H1 (cell line): ENCODE results near the gene FGF19. TPM values are rescaled to one million over a fixed set of nuclear protein-coding genes. Genes with fewer than 3 reads are reported as not detected.

Experiments used
- CTCF ChIA-PET: fragments of 300-600 bp; sonication (Branson Sonifier 250); formaldehyde crosslinking; loops from one replicate; lab custom pipeline; 2021; ENCODE audit not compliant: partially characterized antibody; lab: Charles Lee
- POLR2A ChIA-PET: fragments of 300-600 bp; sonication (Branson Sonifier 250); formaldehyde crosslinking; loops from one replicate; lab custom pipeline; 2021; ENCODE audit warnings: inconsistent platforms; ENCODE audit not compliant: partially characterized antibody; lab: Charles Lee
- DNase-seq, 2 experiments: peaks; one replicate each; pipeline versions ENCODE4 v3.0.0 to v3.0.0-alpha.2; 2010 to 2022; ENCODE audit warnings: low spot score in 2 of 2, low read depth in 1 of 2, mixed read lengths in 1 of 2
- FAIRE-seq: peaks from 2 replicates; lab custom pipeline; 2011; peaks lifted over from hg19 to GRCh38; lab: Jason Lieb, UNC
- H2AFZ ChIP-seq: 2 replicates; pipeline ENCODE4 v1.8.1; 2012; ENCODE audit warnings: low read length, inconsistent platforms
- H2AK5ac ChIP-seq: 2 replicates; pipeline ENCODE4 v1.6.1; 2013; ENCODE audit warnings: low read depth, low read length
- H2BK120ac ChIP-seq: replicated peaks from 2 replicates; pipeline ENCODE3; 2013; ENCODE audit warnings: low read depth, low read length, inconsistent platforms
- H2BK12ac ChIP-seq: 2 replicates; pipeline ENCODE4 v1.6.1; 2013; ENCODE audit warnings: low read depth, low read length
- H2BK15ac ChIP-seq: 2 replicates; pipeline ENCODE4 v1.6.1; 2013; ENCODE audit warnings: low read length
- H2BK20ac ChIP-seq: 2 replicates; pipeline ENCODE4 v1.6.1; 2013; ENCODE audit warnings: low read length
- H2BK5ac ChIP-seq: 2 replicates; pipeline ENCODE4 v1.6.1; 2013; ENCODE audit warnings: low read depth, low read length
- H3K14ac ChIP-seq: 2 replicates; pipeline ENCODE4 v1.6.1; 2013; ENCODE audit warnings: inconsistent platforms; ENCODE audit not compliant: insufficient read length
- H3K18ac ChIP-seq: 2 replicates; pipeline ENCODE4 v1.6.1; 2013; ENCODE audit warnings: low read length; ENCODE audit errors: extremely low read depth
- H3K23ac ChIP-seq: 2 replicates; pipeline ENCODE4 v1.6.1; 2013; ENCODE audit warnings: inconsistent platforms; ENCODE audit not compliant: insufficient read length
- H3K23me2 ChIP-seq: 2 replicates; pipeline ENCODE4 v1.6.1; 2013; ENCODE audit warnings: low read depth, low read length
- H3K27ac ChIP-seq: 2 replicates; pipeline ENCODE4 v1.6.1; 2011; ENCODE audit warnings: low read depth, low read length, inconsistent platforms
- H3K27me3 ChIP-seq, 4 experiments: replicated peaks in 1 of 4; 1 replicate in 1 of 4; 2 replicates in 3 of 4; pipeline versions ENCODE4 v1.6.1 to v1.8.1; 2011 to 2013; ENCODE audit warnings: low read length in 3 of 4, mild to moderate bottlenecking in 3 of 4, inconsistent platforms in 2 of 4, mixed read lengths in 2 of 4, moderate library complexity in 1 of 4; ENCODE audit not compliant: control insufficient read depth in 3 of 4, insufficient read depth in 3 of 4; ENCODE audit errors: extremely low read depth in 1 of 4
- H3K36me3 ChIP-seq, 4 experiments: 2 replicates each; pipeline versions ENCODE4 v1.6.1 to v1.8.1; 2011 to 2013; ENCODE audit warnings: mild to moderate bottlenecking in 4 of 4, low read length in 3 of 4, moderate library complexity in 2 of 4, control low read depth in 1 of 4, inconsistent platforms in 1 of 4; ENCODE audit not compliant: insufficient read depth in 4 of 4, control insufficient read depth in 2 of 4
- H3K4ac ChIP-seq: replicated peaks from 2 replicates; pipeline ENCODE3; 2013; ENCODE audit warnings: low read length, low read depth, mixed read lengths, inconsistent platforms; ENCODE audit not compliant: insufficient read length
- H3K4me1 ChIP-seq, 4 experiments: replicated peaks in 1 of 4; 1 replicate in 1 of 4; 2 replicates in 3 of 4; pipeline versions ENCODE4 v1.6.1 to v1.8.1; 2011 to 2013; ENCODE audit warnings: low read length in 3 of 4, inconsistent platforms in 2 of 4, mixed read lengths in 1 of 4; ENCODE audit not compliant: insufficient read depth in 4 of 4, control insufficient read depth in 3 of 4
- H3K4me2 ChIP-seq, 2 experiments: 2 replicates each; pipeline versions ENCODE4 v1.6.1 to v1.8.1; 2011 to 2013; ENCODE audit warnings: low read depth in 2 of 2, low read length in 2 of 2, control low read depth in 1 of 2, inconsistent platforms in 1 of 2, mild to moderate bottlenecking in 1 of 2; ENCODE audit not compliant: insufficient read depth in 1 of 2
- H3K4me3 ChIP-seq, 4 experiments: fragments of 200-600, 300-600 bp in 1 of 4; sonication (generic), shearing (Covaris generic), sonication (Bioruptor Twin) in 1 of 4; 2 replicates each; pipeline versions ENCODE4 v1.5.1 to v1.8.1; 2011 to 2016; ENCODE audit warnings: low read length in 4 of 4, low read depth in 3 of 4, control low read depth in 2 of 4, inconsistent platforms in 2 of 4, mild to moderate bottlenecking in 2 of 4, mixed read lengths in 1 of 4, moderate library complexity in 1 of 4; ENCODE audit not compliant: insufficient read depth in 2 of 4; ENCODE audit errors: extremely low read depth in 1 of 4
- H3K56ac ChIP-seq: replicated peaks from 2 replicates; pipeline ENCODE3; 2013; ENCODE audit warnings: low read depth, mild to moderate bottlenecking, mixed read lengths, low read length, inconsistent platforms; ENCODE audit not compliant: insufficient read length
- H3K79me1 ChIP-seq: 2 replicates; pipeline ENCODE4 v1.6.1; 2013; ENCODE audit warnings: low read depth, low read length, control low read depth
- H3K79me2 ChIP-seq, 2 experiments: 2 replicates each; pipeline versions ENCODE4 v1.6.1 to v1.8.1; 2012 to 2013; ENCODE audit warnings: low read length in 2 of 2, mild to moderate bottlenecking in 2 of 2, inconsistent platforms in 1 of 2; ENCODE audit not compliant: insufficient read depth in 2 of 2, control insufficient read depth in 1 of 2
- H3K9ac ChIP-seq, 4 experiments: replicated peaks in 1 of 4; 1 replicate in 1 of 4; 2 replicates in 3 of 4; pipeline versions ENCODE4 v1.6.1 to v1.8.1; 2011 to 2013; ENCODE audit warnings: low read depth in 3 of 4, low read length in 3 of 4, control low read depth in 2 of 4, mild to moderate bottlenecking in 2 of 4, moderate library complexity in 2 of 4, inconsistent platforms in 1 of 4; ENCODE audit errors: extremely low read depth in 1 of 4
- H3K9me3 ChIP-seq, 2 experiments: 2 replicates each; pipeline versions ENCODE4 v1.6.1 to v1.8.1; 2012 to 2013; ENCODE audit warnings: mild to moderate bottlenecking in 2 of 2, moderate library complexity in 2 of 2, control low read depth in 1 of 2, inconsistent platforms in 1 of 2, low read depth in 1 of 2, low read length in 1 of 2, mixed read lengths in 1 of 2; ENCODE audit not compliant: insufficient read depth in 2 of 2
- H4K20me1 ChIP-seq, 2 experiments: replicated peaks in 1 of 2; 2 replicates each; pipeline versions ENCODE3 to v1.8.1; 2011 to 2013; ENCODE audit warnings: inconsistent platforms in 2 of 2, low read length in 2 of 2, mild to moderate bottlenecking in 1 of 2; ENCODE audit not compliant: insufficient read depth in 2 of 2, control insufficient read depth in 1 of 2
- H4K5ac ChIP-seq: 2 replicates; pipeline ENCODE4 v1.6.1; 2013; ENCODE audit warnings: low read length, low read depth, mixed read lengths, inconsistent platforms; ENCODE audit not compliant: insufficient read length
- H4K8ac ChIP-seq: 2 replicates; pipeline ENCODE4 v1.8.0; 2013; ENCODE audit warnings: mild to moderate bottlenecking, moderate library complexity, low read length, inconsistent platforms; ENCODE audit not compliant: insufficient read depth; ENCODE audit errors: extremely low read depth
- H4K91ac ChIP-seq: replicated peaks from 2 replicates; pipeline ENCODE3; 2013; ENCODE audit warnings: low read length, mixed read lengths, inconsistent platforms; ENCODE audit not compliant: insufficient read length
- KDM1A ChIP-seq: fragments of 200-600, 300-600 bp; sonication (generic); IDR thresholded peaks from 2 replicates; pipeline ENCODE4 v1.7.1; 2016; ENCODE audit warnings: mild to moderate bottlenecking, low read length, borderline replicate concordance
- RNF2 ChIP-seq: fragments of 200-900, 300-1000 bp; sonication (generic); IDR thresholded peaks from 2 replicates; pipeline ENCODE4 v1.7.1; 2016; ENCODE audit warnings: borderline replicate concordance, low read depth, mild to moderate bottlenecking, antibody characterized with exemption, low read length; ENCODE audit not compliant: poor library complexity, severe bottlenecking; ENCODE audit errors: missing control alignments
- WGBS, 2 experiments: shearing (Covaris generic) in 1 of 2; methylation state at CpG; one replicate each; pipeline versions ENCODE4 v1.1.6 to v1.1.7; 2013 to 2015; ENCODE audit warnings: low lambda C conversion rate in 2 of 2, mixed read lengths in 2 of 2, inconsistent platforms in 1 of 2, low coverage in 1 of 2, missing lambda C conversion rate in 1 of 2; ENCODE audit not compliant: insufficient replicate concordance in 2 of 2, insufficient coverage in 1 of 2, insufficient read length in 1 of 2; ENCODE audit errors: extremely low coverage in 1 of 2, missing lambda C conversion rate in 1 of 2; 5-methylcytosine and 5-hydroxymethylcytosine counted together
- polyA plus RNA-seq, 7 experiments: library from polyadenylated mRNA; depleted of rRNA in 3 of 7; stranded (reverse) in 5 of 7; unstranded in 2 of 7; fragments of >200 nt in 5 of 7; fragments of 200-250 nt in 2 of 7; gene quantifications; 1 replicate in 5 of 7; 2 replicates in 1 of 7; 4 replicates in 1 of 7; pipeline versions ENCODE4 v1.2.1 to v1.2.3, GENCODE V29; 2011 to 2013; ENCODE audit warnings: missing spikeins in 2 of 7, mixed read lengths in 2 of 7
- total RNA-seq: library from RNA; stranded (reverse); fragmentation: NEBNext Ultra II Directional; extraction: Animal tissue kit (Norgen Biotek cat#: 25700); gene quantifications from 2 replicates; pipeline ENCODE4 v1.2.1, GENCODE V29; 2021

FGF19 gene
- total and polyA plus RNA-seq, 2 of the 8 experiments (the other 6 are each of a cell fraction or from before 2014, with no cell fraction given): 9.6 to 14.8 TPM

GRCh38 chr11:69750875-69751597 is 47.2 kb upstream of the FGF19 start:
- peak overlapping the region; percentile 97; the same call in 1 of the 2 replicates for H2BK20ac ChIP-seq
- H3K79me1 ChIP-seq: no peaks in the 10 kb centered on the region
- no peaks in the 10 kb centered on the region for H3K27me3 ChIP-seq
- no peak overlapping the region; the same call in 1 of the 2 replicates for H4K8ac ChIP-seq
- peaks cover 0 to 10% (median 6%) of the 10 kb centered on the region in 4 experiments; a peak in 5 of 7 replicates for H3K4me1 ChIP-seq
- peaks cover 2% of the 10 kb centered on the region; the same call in 1 of the 2 replicates for H3K23me2 ChIP-seq
- no peak overlapping the region for H3K4ac ChIP-seq
- H2BK15ac ChIP-seq: peak overlapping the region; percentile 46; the same call in 1 of the 2 replicates
- ChIA-PET CTCF (interaction anchor here (0.9 to 1.7 kb wide), 5 partner anchors 8 to 50 kb away, joined by 3 to 5 read pairs (median 4); no protein-coding TSS in a partner anchor), POLR2A (interaction anchor here (1.0 kb wide), 1 partner anchor 47 kb away, joined by 3 read pairs; the partner anchor contains the start of gene FGF19)
- H3K4me3 ChIP-seq: no peak overlapping the region
- no peak overlapping the region for H3K23ac ChIP-seq
- WGBS, 2 experiments: 83% methylated on average over 11 of the region's 11 CpGs; no CpG with 5 or more reads in 1 of the 2 experiments
- peak overlapping the region; percentile 83; the same call in 1 of the 2 replicates for H3K18ac ChIP-seq
- no peaks in the 10 kb centered on the region for H4K20me1 ChIP-seq
- H3K9me3 ChIP-seq: 0 out of 4 replicates have a peak, but pooled peaks cover 0 to under 1% of the 10 kb centered on the region in 2 experiments
- no peak overlapping the region for H4K5ac ChIP-seq
- no peak overlapping the region for H2BK120ac ChIP-seq
- H2AFZ ChIP-seq: no peak overlapping the region
- TF ChIP-seq RNF2 (no peak), KDM1A (peak; percentile 18; the same call in 1 of the 2 replicates)
- no peak overlapping the region for H3K14ac ChIP-seq
- H3K27ac ChIP-seq: no peak overlapping the region
- no peak overlapping the region for H3K56ac ChIP-seq
- H2BK5ac ChIP-seq: peak overlapping the region; percentile 32; the same call in 1 of the 2 replicates
- FAIRE-seq: no peak
- no peaks in the 10 kb centered on the region for H3K36me3 ChIP-seq
- no peak overlapping the region for H3K4me2 ChIP-seq
- DNase-seq: no peak
- no peak overlapping the region for H2AK5ac ChIP-seq
- H2BK12ac ChIP-seq: peak overlapping the region; percentile 68; the same call in 1 of the 2 replicates
- H3K9ac ChIP-seq: no peak overlapping the region
- H4K91ac ChIP-seq: peak overlapping the region; percentile 11
- no peaks in the 10 kb centered on the region for H3K79me2 ChIP-seq
